K562 (cell line): ENCODE data around the gene ROBO1.

Source experiments
- ARID2 ChIP-seq: fragments of 450-650 bp; IDR thresholded peaks from 2 replicates; pipeline ENCODE4 v1.6.1; 2017; ENCODE audit warnings: antibody characterized with exemption, mild to moderate bottlenecking
- EZH2 ChIP-seq: IDR thresholded peaks from 2 replicates; pipeline ENCODE4 v1.6.1; 2012; ENCODE audit warnings: low read depth, mild to moderate bottlenecking, inconsistent platforms, low read length, borderline replicate concordance
- NFIC ChIP-seq: fragments of 450-650 bp; IDR thresholded peaks from 2 replicates; pipeline ENCODE4 v1.6.1; 2017; ENCODE audit warnings: mild to moderate bottlenecking, inconsistent platforms
- ZKSCAN1 ChIP-seq: fragments of 150-350 bp; IDR thresholded peaks from 2 replicates; pipeline ENCODE4 v1.6.1; 2016; ENCODE audit warnings: low read depth, low read length

GRCh38 chr3:79161941-79162340 lies 605.9 kb downstream of the ROBO1 start:
- TF ChIP-seq NFIC = no peak
- no peak for TF ChIP-seq ARID2
- TF ChIP-seq EZH2 = no peak
- TF ChIP-seq ZKSCAN1 = no peak
